SIG-M5 treated with dmso at 0.1 percent for 504 hours (cell line): ENCODE data around the gene TRAPPC8.
"Not testable (repeated sequence)": the region's sequence is repeated elsewhere in the genome, so short reads cannot be mapped to it uniquely, and the experiment has no call there.

Source experiments
- DNase-seq: peaks from one replicate; lab custom pipeline; 2025; ENCODE audit not compliant: unreplicated experiment; lab: John Stamatoyannopoulos, UW

The TRAPPC8 gene

DNA sequence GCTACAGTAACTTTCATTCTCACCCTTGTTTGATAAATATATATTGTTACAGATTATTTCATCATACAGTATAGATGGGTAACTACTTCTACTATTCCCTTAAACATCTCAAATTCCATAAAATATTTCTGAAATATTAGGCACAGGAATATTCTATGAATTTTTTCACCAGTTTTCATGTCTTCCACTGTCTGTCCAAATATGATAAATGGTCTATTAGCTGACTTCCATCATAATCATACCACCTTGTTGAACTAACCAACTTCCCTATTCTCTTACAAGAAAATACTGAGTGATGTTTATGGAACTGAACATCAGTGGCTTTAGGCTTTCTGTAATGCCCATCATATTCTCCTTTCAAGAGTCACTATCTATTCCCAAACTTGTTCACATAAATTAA, 82.4 kb downstream of the TRAPPC8 start:
- DNase-seq, result no peak

DNA sequence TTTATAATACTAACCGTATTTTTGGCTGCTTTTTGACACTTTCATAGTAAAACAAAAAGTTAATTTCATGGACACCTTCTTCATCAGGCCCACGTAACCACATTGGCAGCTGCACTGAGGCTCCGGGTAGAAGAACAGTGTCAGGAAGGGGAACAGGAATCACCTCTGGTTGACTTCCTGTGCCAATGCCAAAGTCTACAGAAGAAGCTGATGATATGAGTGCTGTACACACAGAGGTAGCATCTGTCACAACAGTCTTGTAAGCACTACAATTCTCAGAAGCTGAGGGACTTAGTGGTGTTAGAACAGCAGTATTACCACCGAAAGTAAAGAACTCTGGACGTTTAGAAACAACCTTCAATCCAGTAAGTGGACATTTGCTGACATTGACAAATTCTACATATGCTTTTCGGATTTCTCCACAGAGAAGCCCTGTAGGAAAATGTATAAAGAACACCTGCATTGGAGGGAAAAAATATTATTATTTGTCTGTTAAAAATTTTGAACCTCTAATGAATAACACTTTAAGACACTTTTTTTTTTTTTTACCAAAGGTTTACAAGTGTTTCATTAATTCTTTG, 85.3 kb downstream of the TRAPPC8 start:
- no peak for DNase-seq

DNA sequence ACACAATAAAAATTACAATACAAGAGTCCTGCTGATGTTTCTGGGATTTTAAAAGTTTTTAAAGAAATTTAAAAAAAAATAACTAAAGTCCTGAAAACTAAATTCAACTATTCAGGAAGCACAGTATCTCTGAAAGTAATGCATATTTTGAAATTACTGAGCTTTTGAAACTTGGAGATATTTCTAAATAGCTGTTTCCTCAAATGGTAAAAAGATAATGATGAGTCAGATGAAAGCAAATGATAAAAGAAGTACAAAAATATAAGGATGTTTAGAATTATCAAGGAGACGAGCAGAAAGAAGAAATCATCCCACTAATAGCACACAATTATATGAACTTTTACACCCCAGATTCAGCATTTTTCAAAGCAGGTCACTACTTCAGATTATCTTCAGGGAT, 92.1 kb downstream of the TRAPPC8 start:
- peak; percentile 43 for DNase-seq

DNA sequence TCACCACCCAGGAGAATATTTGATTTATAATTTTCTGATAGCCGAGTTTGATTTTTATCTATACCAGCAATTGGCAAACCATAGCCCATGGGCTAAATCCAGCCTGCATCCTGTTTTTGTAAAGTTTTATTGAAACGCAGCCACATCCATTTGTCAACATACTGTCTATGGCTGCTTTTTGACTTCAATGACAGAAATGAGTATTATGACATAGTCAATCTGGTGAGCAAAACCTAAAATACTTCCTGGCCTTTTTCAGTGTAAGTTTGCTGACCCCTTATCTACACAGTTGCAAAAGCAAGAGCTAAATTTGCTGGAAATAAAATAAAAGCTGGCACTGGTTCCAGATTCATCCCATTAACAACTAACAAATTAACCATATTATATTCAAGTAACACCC, 102.4 kb downstream of the TRAPPC8 start:
- DNase-seq, result no peak

DNA sequence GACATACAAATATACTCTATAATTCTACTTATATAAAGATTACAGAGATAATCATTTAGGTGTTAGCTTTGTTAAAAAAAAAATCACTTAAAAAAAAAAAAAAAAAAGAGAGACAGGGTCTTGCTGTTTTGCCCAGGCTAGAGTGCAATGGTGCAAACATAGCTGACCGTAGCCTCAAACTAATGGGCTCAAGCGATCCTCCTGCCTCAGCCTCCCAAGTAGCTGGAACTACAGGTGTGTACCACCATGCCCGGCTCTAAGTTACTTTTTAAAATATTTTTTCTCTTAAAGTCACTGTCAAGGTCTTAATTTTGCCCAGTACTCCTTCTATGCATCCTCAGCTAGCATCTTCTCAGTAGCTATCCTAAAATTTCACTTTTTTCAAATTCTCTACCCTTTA, 105.0 kb downstream of the TRAPPC8 start:
- no peak for DNase-seq

DNA sequence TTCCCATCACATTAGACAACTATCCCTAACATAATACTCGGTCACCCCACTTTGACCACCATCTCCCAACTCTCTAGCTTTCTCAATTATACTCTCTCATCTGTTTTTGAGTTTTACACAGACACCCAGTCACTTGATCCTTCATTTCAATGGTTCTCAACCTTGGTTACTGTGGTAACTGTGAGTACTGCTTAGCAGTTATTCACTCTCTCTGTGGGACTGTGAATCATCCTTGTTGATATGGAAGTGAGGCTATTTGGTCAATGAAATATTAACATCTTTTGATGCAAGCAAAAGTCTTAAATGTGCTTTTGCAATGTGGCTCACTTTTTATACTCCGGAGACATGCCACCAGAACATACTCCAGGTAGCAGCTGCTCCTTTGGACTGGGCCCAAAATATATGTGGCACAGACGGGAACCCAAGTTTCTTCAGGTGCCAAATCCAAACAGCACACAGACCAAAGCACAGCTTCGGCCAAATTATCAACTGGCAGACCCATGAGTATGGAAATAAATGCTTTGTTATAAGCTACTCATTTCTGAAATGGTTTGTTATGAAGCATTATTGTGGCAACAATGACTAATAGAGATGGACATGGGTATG, 107.3 kb downstream of the TRAPPC8 start:
- DNase-seq, result no peak

DNA sequence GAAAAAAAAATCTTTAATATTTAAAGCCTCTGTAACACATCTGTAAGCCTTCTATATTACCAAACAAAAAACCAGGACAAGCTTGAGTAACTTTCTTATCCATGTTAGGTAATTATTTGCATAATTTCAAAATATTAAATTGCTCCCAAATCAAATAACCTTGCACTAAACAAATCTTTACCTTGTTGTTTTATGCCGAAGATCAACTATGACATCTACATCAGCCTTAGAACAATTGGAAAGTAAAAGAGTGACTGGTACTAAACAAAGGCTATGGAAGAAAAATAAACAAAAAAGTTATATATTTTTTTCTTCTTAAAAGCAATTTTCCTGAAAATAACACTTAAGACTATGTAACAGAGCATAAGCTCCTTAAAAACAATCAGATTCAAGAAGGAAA, 111.0 kb downstream of the TRAPPC8 start:
- DNase-seq, result no peak

DNA sequence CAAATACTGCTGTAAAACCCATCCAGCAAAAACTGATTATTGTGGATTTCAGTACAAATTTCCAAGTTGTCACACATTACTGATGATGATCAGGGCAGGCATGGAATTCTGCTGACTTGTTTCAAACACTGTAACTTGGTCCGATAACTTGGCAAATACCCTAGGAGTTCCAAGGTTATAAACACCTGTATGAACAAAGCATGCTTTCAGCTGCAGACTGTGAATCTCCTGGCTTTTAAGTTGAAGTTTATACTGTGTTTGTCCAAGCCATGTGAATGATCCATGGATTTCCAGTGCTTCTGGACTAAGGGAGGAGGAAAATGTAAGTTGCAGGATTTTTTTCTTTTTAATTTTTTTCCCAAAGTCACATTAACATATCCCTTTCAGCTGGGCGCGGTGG, 112.2 kb downstream of the TRAPPC8 start:
- no peak for DNase-seq

DNA sequence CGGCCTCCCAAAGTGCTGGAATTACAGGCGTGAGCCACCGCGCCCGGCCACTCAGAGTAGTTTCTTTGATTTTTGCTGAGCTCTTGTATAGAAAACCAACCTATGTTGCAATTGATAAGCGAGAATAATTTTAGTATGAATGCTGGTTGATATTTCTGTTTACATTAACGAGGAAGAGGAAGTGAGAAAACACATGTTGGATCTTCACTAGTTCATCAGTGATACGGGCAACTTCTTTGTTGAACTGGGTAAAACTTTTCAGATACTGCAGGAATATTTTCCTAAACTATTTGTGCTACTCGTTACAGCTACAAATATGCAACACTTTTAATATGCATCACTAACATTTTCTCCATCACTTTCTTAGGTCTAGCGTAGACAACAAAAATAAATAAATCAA, 114.3 kb downstream of the TRAPPC8 start:
- peak; percentile 7 for DNase-seq

DNA sequence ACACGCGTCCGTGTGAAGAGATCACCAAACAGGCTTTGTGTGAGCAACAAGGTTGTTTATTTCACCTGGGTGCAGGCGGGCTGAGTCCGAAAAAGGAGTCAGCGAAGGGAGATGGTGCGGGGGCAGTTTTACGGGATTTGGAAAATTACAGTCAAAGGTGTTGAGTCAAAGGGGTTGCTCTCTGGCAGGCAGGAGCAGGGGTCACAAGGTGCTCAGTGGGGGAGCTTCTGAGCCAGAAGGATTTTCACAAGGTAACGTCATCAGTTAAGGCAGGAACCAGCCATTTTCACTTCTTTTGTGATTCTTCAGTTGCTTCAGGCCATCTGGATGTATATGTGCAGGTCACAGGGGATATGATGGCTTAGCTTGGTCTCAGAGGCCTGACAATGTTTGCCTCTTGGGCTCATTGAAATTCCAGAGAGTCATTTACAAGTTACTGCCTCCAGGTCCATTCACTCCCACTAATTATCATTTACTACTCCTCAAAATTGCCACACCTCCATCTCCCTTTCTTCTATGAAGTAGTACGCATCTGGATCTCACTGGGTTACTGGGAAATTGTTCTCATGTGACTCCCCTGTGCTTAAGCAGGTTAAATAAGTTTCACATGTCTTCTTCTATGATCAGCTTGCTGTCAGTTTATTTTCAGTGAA, 116.1 kb downstream of the TRAPPC8 start:
- not testable (repeated sequence) for DNase-seq

DNA sequence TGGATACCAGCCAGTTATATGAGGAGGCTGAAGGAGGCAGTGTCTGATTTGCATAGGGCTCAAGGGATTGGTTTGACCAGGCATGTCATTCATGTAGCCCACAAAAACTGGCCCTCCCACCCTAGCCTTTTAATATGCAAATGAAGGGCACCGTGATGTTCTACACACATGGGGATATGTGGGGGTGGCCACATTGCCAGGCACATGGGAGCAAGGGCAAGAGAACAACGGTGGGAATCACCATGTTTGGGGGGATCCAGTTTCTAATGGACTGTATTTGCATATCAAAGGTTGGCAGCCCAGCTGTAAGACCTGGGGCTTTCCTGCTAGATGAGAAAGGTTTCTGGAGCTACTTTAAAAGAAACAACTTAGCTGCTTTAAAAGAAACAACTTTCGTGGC, 117.2 kb downstream of the TRAPPC8 start:
- no peak for DNase-seq

DNA sequence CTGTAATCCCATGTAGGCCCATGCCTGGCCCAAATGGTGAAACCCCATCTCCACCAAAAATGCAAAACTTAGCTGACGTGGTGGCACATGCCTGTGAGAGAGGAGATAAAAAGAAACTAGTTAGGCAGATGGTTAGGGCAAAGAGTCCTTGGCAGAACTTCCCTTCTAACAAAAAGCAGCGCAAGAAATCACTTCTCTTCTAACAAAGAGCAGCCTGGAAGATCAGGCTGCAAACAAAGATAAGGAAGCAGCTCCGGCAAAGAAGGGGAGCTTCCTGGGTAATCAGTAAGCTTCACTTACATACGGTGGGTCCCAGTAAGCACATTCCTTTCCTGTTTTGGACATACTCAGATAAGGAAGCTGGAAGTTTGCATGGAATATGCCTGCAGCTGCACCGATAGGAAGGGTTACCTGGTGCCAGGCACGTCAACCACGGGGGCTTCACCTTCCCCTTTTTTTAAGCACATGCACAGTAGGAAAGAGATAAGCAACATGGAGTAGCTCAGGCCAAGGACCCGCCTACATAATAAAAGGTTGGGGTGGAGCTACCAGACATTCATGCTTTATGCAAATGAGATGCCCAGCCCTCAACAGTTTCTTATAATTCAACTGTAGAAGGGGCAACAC, 121.3 kb downstream of the TRAPPC8 start:
- no peak for DNase-seq

DNA sequence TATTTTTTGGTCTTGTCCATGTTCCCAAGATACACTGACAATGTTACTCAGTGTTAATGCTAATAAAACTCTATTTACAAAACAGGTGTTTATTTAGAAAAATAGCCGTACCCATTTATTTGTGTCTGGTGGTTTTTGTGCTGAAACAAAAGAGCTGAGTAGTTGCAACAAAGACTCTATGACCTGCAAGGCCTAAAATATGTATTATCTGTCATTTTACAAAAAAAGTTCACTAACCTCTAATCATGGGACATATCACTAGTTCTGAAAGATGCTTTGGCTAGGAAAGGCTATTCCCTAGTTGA, 123.1 kb downstream of the TRAPPC8 start:
- DNase-seq, result no peak

DNA sequence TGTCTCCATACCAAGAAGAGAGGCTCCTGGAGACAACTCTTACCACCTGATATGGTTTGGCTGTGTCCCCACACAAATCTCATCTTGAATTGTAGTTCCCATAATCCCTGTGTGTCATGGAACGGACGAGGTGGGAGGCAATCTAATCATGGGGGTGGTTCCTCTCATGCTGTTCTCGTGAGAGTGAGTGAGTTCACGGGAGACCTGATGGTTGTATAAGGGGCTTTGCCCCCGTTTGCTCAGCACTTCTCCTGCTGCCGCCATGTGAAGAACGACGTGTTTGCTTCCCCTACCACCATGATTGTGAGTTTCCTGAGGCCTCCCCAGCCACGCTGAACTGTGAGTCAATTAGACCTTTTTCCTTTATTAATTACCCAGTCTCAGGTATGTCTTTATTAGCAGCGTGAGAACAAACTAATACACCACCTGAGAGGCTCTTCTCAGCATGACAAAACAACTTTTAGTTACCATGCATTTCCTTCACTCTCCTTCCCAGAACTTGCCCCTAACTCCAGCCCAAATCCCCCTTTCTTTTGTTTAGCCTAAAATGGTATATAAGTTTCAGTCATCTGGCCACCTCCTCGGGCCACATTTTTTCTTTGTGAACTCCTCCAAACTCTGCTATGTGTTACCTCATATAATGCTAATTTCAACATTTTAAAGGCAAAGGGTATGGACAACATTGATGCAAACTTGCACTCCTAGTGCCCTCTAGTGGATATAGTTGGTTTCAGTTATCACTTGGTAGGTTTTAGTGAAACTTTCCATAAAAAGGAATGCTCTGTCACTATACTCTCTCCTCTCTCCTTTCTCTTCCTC, 123.6 kb downstream of the TRAPPC8 start:
- peak; percentile 79 for DNase-seq

DNA sequence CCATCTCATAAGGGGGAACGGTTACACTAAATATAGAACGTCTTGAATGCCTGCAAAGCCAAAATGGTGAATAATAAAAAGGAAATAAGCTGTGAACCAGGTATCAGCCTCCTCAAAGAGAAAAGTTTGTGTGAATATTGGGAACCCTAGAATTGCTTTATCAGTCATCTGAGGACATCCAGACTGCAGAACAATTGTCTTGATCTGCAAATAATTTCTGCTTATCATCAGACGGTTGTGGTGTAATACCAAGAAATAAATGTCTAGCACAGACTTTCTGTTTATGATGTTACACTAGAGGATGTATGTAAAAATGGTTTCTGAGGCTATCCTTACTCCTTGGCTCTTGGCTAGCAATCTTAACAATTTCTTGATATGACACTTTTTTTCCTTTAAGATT, 128.8 kb downstream of the TRAPPC8 start:
- DNase-seq, result no peak

DNA sequence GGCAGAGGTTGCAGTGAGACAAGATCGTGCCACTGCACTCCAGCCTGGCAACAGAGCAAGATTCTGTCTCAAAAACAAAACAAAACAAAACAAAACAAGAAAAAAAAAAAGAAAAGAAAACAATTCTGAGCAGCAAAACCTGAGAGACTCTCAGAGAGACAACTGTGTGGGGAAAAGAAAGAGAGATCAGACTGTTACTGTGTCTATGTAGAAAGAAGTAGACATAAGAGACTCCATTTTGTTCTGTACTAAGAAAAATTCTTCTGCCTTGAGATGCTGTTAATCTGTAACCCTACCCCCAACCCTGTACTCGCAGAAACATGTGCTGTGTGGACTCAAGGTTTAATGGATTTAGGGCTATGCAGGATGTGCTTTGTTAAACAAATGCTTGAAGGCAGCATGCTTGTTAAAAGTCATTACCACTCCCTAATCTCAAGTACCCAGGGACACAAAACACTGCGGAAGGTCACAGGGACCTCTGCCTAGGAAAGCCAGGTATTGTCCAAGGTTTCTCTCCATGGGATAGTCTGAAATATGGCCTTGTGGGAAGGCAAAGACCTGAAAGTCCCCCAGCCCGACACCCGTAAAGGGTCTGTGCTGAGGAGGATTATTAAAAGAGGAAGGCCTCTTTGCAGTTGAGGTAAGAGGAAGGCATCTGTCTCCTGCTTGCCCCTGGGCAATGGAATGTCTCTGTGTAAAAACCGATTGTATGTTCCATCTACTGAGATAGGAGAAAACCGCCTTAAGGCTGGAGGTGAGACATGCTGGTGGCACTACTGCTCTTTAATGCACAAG, 132.4 kb downstream of the TRAPPC8 start:
- DNase-seq, result not testable (repeated sequence)

DNA sequence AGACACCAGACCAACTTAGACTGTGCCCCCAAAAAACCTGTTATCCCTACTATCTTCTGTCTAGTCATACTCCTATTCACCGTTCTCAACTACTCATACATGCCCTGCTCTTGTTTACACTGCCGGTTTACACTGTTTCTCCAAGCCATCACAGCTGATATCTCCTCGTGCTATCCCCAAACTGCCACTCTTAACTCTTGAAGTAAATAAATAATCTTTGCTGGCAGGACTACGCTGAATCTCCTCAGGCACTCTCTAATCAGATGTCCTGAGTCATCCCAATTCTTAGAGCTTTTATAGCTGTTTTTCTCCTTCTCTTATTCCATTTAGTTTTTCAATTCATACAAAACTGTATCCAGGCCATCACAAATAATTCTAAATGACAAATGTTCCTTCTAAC, 133.9 kb downstream of the TRAPPC8 start:
- not testable (repeated sequence) for DNase-seq

DNA sequence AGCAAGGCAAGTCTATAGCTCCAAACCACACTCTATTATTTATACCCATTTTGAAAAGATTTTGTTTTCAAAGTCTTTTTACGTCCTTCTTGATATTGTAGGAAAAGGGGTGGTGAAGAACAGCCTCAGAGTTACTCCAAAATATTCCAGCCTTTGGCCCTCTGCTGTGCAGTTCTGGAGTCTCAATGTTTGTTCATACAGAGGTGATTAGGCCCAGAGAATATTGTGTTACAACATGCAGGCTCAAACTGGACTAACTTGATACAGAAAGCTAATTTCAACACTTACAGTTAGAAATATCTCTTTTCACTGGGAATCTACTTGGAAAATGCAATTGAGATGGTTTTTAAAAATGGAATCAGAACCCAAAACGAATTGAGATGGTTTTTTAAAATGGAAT, 141.8 kb downstream of the TRAPPC8 start:
- DNase-seq, result no peak

DNA sequence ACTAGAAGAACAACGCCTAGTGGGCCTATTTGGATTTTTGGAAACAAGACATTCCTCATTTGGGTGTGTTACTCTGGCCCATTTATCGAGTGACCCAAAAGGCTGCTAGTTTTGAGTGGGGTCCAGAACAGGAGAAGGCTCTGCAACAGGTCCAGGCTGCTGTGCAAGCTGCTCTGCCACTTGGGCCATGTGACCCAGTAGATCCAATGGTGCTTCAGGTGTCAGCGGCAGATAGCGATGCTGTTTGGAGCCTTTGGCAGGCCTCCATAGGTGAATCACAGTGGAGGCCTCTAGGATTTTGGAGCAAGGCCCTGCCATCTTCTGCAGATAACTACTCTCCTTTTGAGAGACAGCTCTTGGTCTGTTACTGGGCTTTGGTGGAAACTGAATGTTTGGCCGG, 143.7 kb downstream of the TRAPPC8 start:
- DNase-seq, result not testable (repeated sequence)

DNA sequence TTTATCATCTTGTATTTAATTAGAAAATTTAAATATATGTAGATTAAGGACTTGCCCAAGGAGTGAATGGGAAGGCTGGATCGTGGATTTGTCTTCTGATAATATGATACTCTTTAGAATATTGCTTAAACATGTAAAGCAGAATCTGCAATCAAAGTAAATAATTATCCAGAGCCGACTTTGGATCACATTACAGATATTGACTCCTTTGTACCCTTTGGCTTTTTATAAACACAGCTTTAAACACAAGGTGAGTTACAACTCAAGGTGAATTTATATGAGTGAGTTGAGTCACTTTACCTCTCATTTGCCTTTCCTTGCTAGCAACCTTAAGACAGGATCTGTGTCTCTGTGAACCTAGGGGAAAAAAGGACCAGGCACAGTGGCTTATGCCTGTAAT, 144.5 kb downstream of the TRAPPC8 start:
- no peak for DNase-seq

DNA sequence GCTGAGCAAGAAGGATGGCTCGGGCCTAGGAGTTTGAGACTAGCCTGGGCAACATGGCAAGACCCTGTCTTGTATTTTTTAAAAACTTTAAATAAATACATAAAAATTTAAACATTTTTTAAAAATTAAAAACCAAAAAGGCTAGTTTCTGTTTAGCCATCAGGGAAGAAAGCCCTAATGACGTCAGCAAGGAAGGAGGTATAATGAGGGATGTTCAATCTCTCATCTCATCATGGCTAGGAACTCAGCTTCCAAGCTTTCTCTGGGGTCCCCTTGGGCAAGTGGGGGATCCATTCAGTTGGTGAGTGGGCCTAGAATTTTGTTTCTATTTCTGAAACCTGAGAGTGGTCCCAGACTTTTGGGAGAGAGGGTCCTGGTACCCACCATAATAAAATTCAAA, 147.2 kb downstream of the TRAPPC8 start:
- DNase-seq, result no peak
